GM12872 (cell line): ENCODE data around the gene MAP4.

Experiments
- CTCF ChIP-seq: IDR thresholded peaks from 3 replicates; pipeline ENCODE4 v1.5.1; 2011; ENCODE audit warnings: low read depth, mild to moderate bottlenecking, low read length, moderate library complexity; ENCODE audit not compliant: insufficient read depth

The MAP4 gene

GRCh38 chr3:48023377-48023776 is 7.2 kb upstream of the MAP4 start:
- TF ChIP-seq CTCF, result no peak

GRCh38 chr3:48022178-48022577 is 6.0 kb upstream of the MAP4 start:
- TF ChIP-seq CTCF, result no peak

GRCh38 chr3:48018841-48019240 is 2.6 kb upstream of the MAP4 start:
- no peak for TF ChIP-seq CTCF

- TF ChIP-seq CTCF, result no peak
Observed at GRCh38 chr3:48015431-48016180, 610 bp downstream of the MAP4 start.

GRCh38 chr3:48014358-48014757 is 1.9 kb downstream of the MAP4 start:
- TF ChIP-seq CTCF, result no peak

DNA sequence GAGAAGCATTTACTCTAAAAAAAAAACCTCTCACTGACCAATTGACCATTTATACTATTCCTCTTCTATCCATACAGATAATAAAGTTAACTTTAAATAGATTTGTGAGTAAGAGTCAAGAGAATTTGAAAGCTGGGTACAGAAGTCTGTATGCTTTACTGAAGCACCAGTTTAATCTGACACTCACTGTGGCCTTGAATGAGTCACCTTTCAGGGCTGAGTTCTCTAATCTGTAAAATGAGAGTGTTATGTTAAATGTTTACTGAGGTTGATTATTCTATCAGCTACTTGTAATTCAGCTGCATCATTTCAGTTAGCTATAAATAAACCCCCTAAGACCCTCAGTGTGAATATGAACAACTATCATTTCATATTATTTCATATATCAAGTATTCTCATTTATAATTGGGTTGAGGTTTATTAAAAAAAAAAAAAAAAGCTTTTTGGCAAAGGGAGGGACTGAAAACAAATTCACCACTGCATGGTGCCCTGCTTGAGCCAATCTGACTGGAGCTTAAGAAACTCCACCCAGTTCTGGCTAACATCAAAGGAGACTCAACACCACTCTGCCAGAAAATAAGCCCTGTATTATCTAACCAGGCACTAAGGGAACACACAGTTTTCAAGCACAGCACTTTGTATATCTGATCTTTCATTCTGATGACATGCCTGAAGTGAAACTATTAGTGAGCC is 2.8 kb downstream of the MAP4 start:
- TF ChIP-seq CTCF, result no peak

- no peak for TF ChIP-seq CTCF
Observed at GRCh38 chr3:48012659-48013058, 3.6 kb downstream of the MAP4 start.
